CMK (cell line): ENCODE results near the gene RSBN1L.
"Not testable (repeated sequence)": the region's sequence is repeated elsewhere in the genome, so short reads cannot be mapped to it uniquely, and the experiment has no call there.

Experiments
- DNase-seq: peaks from one replicate; pipeline ENCODE4 v3.0.0-alpha.2; 2010; ENCODE audit warnings: low read depth

The RSBN1L gene

DNA sequence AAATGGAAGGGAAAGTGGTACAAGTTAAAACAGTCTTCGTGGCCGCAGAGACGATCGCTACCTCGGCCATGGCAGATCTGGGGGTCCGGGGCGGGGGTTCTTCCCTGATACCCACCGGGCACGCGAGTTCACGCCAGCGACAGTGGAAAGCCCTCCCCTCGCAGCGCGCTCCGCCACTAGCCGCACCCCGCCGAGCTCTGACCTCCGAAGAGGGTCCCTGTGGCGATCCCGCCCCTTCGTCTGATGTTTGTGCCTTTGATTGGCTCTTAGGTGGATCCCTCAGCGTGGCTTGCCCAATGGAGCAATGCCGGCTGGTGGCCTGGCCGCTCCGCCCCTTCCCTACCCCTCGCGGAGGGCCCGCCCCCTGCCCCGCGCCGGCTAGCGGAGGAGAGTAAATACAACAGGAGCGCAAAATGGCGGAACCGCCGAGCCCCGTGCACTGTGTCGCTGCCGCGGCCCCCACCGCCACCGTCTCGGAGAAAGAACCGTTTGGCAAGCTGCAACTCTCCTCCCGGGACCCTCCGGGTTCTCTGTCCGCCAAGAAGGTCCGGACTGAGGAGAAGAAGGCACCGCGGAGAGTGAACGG is at the start of gene RSBN1L:
RSBN1L (plus strand) TSS at position 403 of the 586 bp plus-strand sequence; CDS start at position 414, 11 bp downstream.
- DNase-seq = peak; percentile 77

DNA sequence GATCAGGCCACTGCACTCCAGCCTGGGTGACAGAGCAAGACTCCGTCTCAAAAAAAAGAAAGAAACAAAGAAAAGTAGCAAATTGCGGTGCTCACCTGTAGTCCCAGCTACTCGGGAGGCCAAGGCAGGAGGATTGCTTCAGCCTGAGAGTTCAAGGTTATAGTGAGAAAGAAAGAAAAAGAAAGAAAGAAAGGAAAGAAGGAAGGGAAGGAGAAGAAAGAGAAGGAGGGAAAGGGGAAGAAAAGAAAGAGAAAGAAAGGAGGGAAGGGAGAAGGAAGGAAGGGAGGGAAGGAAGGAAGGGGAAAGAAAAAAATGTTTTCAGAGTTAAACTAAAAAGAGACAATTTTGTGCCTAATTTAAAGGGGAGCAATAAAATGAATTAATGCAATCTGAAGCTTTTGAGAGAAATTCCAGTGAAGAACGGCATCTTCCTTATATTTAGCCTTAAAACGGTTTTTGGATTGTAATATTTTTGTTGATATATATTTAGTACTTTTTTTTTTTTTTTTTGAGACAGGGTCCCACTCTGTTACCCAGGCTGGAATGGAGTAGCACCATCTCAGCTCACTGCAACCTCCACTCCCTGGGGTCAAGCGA is 47.4 kb upstream of the RSBN1L start:
- DNase-seq = no peak

DNA sequence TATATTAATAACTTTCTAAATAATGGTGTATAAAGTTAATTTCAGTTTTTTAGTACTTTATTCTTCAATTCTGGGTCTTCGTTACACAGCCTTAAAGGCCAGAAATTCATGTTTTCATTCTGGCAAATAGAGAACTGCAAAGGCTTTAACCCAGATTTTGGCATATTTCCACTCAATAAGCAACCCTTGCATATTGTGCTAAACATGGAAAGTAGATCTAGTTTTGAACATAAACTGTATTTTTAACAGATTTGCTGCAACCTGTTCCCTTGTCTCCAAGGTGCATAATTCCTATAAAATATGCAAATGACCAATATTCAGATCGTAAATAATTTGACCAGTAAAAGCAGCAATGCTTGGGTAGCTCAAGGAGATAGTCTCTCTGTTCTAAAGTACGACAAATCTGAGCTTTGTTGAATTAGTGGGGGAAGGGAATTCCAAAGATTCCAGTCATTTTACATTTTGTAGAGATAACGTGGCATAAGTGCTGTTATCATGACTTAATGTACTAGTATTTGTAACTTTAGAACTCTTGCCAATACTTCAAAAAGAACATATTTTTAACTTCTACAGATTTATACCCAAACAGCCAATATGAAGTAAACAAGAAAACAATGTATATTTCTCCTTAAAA is 46.4 kb upstream of the RSBN1L start:
- DNase-seq = no peak

DNA sequence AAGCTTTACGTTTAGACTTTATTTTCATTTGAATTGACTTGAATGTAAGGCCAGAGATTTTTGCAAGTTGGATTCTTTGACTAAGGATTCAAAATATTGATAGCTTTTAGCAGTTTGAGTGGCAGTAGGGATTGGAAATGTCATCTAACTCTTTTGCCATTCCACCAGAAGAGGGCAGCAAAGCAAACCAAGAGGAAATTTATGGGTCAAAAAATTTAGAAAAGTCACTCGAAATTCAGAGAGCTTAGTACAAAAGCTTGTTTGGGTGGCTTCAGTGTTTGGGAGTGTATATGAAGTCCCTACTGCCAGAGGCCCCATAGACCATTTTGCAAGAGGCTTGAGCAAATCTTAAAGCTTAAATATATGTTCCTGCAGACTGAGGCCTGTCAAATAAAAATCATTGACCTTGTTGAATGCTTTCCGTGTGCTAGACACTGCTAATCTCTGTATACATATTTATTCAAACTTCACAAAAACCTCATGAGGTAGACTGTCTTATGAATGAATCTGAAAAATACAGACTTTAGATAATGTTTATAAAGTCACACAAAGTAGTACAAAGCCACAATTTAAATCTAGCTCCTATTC is 44.6 kb upstream of the RSBN1L start:
- no peak for DNase-seq

DNA sequence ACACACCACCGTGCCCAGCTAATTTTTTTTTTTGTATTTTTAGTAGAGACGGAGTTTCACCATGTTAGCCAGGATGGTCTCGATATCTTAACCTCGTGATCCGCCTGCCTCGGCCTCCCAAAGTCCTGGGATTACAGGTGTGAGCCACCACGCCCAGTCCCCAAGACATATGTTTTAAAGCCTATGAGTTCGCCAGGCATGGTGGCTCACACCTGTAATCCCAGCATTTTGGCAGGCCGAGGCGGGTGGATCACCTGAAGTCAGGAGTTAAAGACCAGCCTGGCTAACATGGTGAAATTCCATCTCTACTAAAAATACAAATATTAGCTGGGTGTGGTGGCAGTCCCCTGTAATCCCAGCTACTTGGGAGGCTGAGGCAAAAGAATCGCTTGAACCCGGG is 43.4 kb upstream of the RSBN1L start:
- not testable (repeated sequence) for DNase-seq

DNA sequence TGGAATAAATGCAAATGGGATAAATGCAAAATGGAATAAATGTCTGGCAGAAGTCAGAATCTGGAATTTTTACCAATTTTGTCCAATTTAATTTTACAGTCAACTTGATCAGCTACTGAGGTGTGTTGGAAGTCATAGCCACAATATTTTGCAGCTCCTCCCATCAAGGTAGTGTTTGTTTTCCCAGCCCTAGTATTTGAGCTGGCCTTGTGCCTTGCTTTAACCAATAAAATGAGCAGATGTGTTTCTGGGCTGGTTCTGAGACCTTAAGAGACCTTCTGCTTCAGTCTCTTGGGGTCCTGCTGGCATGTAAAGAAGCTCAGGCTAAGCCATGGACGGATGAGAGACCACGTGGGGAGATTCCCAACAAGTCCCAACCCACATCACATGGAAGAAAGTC is 42.7 kb upstream of the RSBN1L start:
- no peak for DNase-seq

DNA sequence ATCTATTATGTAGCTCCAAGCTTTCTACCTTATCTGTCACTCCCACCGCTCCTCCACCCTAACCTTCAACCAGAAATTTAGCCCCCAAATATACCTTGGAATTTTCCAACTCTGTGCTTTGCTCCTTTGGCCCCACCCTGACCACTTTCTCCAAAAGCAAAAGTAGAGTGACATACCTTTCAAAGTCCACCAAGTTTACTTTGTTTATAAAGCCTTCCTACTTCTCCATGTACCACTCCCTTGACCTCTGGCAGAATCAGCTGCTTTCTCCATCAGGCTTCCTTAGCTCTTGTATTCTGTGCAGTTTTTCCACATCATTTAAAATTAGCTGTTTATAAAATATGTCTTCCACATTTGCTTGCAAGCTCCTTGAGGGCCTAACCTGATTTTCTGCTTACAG is 40.9 kb upstream of the RSBN1L start:
- DNase-seq = no peak

DNA sequence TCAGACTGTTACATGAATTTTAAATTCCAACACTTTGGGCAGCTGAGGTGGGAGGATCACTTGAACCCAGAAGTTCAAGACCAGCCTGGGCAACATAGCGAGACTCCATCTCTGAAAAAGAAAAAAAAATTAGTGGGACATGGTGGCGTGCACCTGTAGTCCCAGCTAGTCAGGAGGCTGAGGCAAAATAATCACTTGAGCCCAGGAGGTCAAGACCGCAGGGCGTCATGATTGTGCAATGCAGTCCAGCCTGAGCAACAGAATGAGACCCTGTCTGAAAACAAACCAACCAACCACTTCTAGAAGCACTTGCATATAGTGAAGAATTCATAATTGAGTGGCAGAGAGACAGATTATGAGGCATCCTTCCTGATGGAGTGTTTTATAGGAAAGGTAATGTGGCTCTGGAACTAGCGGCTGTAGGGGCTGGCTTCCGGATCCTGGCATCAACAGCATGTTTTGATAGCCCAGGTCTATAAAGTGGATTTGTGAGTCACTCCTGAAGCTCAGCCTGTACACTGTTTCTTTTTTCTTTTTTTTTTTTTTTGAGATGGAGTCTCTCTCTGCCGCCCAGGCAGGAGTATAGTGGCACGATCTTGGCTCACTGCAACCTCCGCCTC is 40.3 kb upstream of the RSBN1L start:
- no peak for DNase-seq

DNA sequence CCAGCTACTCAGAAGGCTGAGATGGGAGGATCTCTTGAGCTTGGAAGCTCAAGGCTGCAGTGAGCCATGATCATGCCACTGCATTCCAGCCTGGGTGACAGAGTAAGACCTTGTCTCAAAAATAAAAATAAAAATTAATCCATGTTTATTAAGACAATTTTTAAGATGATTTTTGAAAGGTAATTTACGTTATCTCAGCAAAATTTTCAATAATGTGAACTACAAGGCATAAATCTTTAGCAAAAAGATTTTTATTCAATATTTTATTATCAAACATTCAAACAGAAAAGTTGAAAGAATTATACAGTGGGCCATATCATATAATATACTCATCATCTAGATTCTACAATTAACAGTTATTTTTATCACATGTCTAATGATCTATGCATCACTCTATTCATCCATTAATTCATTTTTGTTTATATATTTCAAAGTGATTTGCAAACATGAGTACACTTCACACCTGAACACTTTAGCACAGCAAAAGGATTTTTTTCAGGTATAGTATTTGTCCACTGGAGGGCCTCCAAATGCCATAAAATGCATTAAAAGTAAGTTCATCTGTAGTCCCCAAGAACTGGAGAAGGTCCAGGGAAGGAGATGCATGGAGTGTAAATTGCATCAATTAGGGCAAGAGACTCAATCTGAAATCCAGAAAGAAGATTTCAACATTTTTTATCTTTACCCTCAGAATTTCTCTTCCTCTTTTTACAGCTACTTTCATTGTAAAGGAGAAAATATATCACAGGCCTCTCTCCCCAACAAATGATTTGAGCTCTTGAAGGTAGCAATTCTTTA is 38.6 kb upstream of the RSBN1L start:
- no peak for DNase-seq

DNA sequence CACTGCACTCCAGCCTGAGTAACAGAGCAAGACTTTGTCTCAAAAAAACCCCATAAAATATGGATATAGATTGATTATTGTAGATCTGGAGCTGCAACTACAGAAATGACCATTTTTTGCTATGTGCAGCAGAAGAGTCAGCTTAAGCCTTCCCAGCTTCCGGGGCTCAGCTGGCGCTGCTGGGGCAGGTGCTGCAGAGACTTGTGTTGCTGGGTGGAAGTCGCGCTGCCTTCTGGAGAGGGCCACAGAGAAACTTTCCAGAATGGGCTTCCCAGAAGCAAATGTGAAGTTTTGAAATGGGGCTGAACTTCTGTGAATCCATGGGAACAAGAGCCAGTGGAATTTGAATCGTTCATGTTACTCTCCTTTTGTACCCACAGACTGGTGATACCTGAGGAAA is 37.3 kb upstream of the RSBN1L start:
- no peak for DNase-seq

DNA sequence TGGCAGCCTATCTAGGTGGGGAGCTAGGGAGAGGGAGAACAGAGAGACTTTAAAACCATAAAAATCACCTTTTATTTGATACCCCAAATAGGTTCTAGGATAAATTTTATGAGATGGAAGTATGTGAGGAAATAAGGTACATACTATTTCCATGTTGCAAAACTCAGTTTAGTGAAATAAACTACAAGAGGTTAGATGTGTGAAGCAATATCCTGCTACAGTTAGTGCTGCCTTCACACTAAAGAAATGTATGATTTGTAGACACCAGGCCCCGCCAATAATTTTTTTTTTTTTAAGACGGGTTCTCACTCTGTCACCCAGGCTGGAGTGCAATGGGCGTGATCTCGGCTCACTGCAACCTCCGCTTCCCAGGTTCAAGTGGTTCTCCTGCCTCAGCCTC is 34.4 kb upstream of the RSBN1L start:
- DNase-seq = no peak

DNA sequence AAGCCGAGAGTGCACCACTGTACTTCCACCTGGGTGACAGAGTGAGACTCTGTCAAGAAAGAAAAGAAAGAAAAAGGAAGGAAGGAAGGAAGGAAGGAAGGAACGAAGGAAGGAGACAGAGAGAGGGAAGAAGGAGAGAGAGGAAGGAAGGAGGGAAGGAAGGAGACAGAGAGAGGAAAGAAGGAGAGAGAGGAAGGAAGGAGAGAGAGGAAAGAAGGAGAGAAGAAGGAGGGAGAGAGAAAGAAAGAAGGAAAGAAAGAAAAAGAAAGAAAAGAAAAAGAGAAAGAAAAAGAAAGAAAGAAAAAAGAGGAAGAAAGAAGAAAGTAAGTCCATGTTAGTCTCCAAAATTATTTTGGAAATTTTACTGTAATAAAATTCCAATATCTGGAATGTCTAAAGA is 33.4 kb upstream of the RSBN1L start:
- DNase-seq = no peak

DNA sequence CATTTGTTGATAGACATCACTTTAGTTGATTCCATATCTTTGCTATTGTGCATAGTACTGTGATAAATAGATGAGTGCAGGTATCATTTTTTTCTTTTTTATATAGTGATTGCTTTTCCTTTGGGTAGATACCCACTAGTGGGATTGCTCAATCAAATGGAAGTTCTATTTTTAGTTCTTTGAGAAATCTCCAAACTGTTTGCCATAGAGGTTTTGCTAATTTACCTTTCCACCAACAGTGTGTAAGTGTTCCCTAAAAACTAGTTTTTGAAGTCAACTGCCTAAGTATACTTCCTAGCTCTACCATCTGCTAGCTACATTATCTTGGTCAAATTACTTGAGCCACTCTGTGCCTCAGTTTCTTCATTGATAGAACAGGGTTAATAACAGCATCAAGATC is 31.5 kb upstream of the RSBN1L start:
- DNase-seq = no peak

DNA sequence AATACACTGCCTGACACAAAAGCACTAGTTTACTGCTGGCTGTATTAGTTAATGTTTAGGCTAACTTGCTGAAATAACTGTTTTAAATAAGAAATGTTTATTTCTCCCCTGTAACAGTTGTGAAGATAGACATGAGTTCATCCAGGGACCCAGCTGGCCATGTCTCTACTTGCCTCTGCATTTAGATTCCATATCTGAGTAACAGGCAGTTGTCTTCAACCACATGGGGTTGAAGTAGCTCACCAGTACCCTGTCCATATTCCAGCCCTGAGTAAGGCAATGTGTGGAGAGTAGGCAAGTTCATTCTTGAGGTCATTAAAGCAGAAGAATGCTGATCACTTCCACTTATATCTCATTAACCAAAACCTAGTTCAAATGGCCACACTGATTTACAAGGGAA is 31.1 kb upstream of the RSBN1L start:
- no peak for DNase-seq

DNA sequence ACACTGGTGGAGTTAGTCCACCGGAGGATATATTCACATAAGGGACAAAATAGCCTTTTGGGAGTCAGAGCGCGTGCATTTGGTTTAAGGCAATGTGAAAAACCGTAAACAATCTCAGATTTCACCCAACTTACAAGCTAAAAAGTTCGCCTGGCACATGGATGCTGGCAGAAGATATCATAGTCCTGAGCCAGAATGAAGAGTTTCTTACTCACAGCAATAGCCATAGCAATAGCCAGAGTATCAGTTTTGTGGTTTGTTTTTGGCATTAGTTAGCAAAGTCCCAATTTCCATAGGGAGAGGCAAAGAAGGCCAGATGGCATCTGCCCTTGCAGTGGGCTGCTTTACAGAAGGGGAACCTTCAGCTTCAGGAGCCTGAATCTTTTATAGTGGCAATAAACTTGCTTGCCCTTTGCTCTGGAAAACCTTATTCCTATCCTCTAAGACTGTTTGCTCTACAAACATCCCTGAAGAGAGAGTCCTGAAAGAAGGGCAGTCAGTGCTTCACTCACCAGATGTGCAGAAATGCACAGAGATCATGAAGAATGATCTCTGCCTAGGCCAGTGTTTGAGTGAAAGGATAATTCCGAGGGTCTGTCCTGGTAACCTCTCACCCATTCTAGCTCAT is 28.7 kb upstream of the RSBN1L start:
- DNase-seq = no peak

DNA sequence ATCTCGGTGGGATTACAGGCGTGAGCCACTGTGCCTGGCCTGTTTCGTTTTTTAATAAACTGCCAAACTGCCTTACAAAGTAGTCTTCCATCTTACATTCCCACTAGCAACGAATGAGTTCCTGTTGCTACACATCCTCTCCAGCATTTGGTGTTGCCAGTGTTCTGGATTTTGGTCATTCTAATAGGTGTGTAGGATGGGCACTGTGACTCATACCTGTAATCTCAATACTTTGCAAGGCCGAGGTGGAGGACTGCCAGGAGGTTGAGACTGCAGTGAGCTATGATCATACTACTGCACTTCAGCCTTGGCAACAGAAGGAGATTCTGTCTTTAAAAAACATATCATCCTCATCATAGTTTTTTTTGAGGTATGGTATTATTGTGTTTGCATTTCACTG is 21.4 kb upstream of the RSBN1L start:
- DNase-seq = no peak

DNA sequence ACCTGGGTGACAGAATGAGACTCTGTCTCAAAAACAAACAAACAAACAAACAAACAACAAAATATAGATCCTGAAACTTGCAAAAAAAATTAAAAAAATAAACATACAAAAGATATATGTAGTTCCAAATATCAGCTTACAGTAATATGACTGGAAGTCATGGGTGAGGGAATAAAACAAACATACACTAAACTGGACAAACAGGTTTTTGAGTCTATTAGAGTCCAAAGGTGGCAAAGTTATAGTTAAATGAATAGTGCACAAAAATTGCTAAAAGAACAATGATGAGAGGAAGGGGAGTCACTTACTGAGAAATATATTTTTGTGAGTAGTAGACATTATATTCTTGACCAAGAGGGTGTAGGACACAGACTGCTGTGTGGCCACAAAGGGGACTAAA is 16.7 kb upstream of the RSBN1L start:
- DNase-seq = no peak

DNA sequence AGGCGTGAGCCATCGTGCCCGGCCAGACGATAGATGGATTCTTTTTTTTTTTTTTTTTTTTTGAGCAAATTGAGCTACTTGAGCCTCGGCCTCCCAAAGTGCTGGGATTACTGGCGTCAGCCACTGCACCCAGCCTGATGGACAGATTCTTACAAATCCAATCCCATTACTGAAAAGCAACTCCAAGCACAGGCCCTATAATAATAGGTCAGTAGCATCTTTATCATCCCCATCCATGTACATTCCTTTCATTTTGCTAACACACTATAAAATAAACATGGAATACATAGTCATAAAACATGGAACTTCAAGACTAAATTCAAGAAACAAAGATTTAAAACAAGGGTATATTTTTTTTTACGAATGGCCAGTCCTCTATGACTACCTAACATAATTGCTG is 16.0 kb upstream of the RSBN1L start:
- no peak for DNase-seq

DNA sequence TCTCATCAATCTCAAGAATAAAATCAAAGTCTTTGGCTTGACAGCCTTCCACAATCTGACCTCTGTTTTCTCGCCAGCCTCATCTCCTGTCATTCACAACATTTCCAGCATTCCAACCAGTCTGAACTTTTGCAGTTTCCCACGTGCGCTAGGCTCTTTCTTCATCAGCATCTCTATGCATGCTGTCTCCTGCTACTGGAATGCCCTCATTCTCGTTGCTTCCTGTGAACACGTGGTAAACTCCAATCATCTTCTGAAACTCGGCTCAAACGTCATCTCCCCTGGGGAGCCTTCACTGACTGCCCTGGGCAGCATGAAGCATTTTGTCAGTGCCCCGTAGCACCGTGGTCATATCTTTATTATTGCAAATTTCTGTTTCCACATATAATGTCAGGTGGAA is 12.2 kb upstream of the RSBN1L start:
- DNase-seq = no peak

DNA sequence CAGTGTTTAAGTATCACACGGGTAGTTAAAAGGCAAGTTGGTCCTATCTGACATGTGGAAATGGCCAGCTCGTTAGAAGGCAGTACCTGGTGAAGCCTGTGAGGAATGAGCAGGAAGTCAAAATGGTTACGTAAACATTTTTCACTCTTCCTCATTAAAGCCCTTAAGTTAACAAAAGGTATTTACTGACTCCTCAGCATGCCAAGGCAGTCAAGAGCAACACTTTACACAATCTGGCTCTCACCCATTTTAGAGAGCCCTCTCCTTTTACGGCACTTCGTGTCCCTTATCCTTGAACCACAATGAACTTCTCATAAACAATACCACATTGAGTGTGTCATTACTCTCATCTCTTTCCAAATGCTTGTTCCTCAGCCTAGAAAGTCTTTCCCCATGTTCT is 11.0 kb upstream of the RSBN1L start:
- DNase-seq = no peak

DNA sequence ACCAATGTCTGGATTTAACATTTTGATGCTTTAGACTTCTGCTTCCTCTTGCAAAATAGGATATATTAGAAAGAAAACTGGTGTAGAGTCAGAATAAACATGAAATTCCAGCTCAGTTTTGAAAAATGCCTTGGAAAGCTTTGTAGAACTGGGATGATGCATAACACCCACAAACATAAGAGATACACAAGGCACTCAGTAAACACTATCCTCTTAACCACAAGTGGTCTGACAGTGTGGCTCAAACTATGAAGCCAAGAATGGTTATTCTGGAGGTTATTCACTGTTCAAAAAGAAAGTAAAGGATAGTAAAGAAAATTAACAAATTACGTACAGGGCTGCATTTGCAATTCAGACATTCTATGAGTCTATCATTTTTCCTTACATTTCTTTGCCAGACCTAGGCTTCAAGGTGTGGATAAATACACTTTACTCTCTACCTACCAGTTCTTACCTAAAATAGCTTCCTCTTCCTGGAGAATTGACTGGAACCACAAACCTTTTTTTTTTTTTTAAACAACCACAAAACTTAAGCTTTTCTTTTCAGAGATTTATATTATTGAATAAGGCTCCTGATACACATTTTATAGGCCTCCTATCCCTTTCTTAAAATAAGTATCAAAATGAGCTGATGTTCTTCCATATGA is 9.0 kb upstream of the RSBN1L start:
- DNase-seq = no peak
